ENCODE results near the gene METTL21C.

METTL21C gene

GRCh38 chr13:102680842-102681740 lies 13.8 kb downstream of the METTL21C start:
- Histone ChIP-seq H3K4me2 (ENCODE audit: insufficient read depth, low read length) (no peak overlapping the region), H2AFZ (ENCODE audit: low read depth, low read length) (no peak overlapping the region), H3K79me2 (ENCODE audit: insufficient read depth, low read length) (no peaks in the 10 kb centered on the region), H3K27me3 (ENCODE audit: insufficient read depth, low read length, poor library complexity) (no peaks in the 10 kb centered on the region), H3K36me3 (ENCODE audit: insufficient read depth, low read length) (peaks cover 37% of the 10 kb centered on the region), H3K9ac (ENCODE audit: low read depth, low read length) (no peak overlapping the region), H3K27ac (ENCODE audit: low read length) (no peak overlapping the region), H3K9me3 (ENCODE audit: insufficient read depth, low read length, severe bottlenecking) (no peaks in the 10 kb centered on the region), H4K20me1 (ENCODE audit: insufficient read depth, low read length) (no peaks in the 10 kb centered on the region), H3K4me1 (ENCODE audit: insufficient read depth, low read length) (no peaks in the 10 kb centered on the region), H3K4me3 (ENCODE audit: low read depth in 1 of 2, low read length in 2 of 2) (no peak overlapping the region)
- no peak for TF ChIP-seq EZH2 (IDR thresholded peaks at IDR 0.05; ENCODE audit: borderline replicate concordance, low read depth, low read length, severe bottlenecking)
- TF ChIP-seq CTCF (IDR thresholded peaks at IDR 0.05; ENCODE audit: borderline replicate concordance, extremely low read depth, low read length, poor library complexity, severe bottlenecking): no peak
- no peak for ATAC-seq (ENCODE audit: insufficient read depth, low read depth)
- no peak for DNase-seq

- no peak overlapping the region for H3K4me3 ChIP-seq (ENCODE audit: low read depth in 1 of 2, low read length in 2 of 2)
- no peaks in the 10 kb centered on the region for H3K9me3 ChIP-seq (ENCODE audit: insufficient read depth, low read length, severe bottlenecking)
- H2AFZ ChIP-seq (ENCODE audit: low read depth, low read length): no peak overlapping the region
- no peaks in the 10 kb centered on the region for H3K4me1 ChIP-seq (ENCODE audit: insufficient read depth, low read length)
- H3K4me2 ChIP-seq (ENCODE audit: insufficient read depth, low read length): no peak overlapping the region
- H3K9ac ChIP-seq (ENCODE audit: low read depth, low read length): no peak overlapping the region
- H4K20me1 ChIP-seq (ENCODE audit: insufficient read depth, low read length): no peaks in the 10 kb centered on the region
- H3K27ac ChIP-seq (ENCODE audit: low read length): no peak overlapping the region
- peaks cover 42% of the 10 kb centered on the region for H3K36me3 ChIP-seq (ENCODE audit: insufficient read depth, low read length)
- H3K79me2 ChIP-seq (ENCODE audit: insufficient read depth, low read length): no peaks in the 10 kb centered on the region
- ATAC-seq (ENCODE audit: insufficient read depth, low read depth) (no peak), DNase-seq (no peak)
- TF ChIP-seq CTCF (IDR thresholded peaks at IDR 0.05; ENCODE audit: borderline replicate concordance, extremely low read depth, low read length, poor library complexity, severe bottlenecking) (no peak), EZH2 (IDR thresholded peaks at IDR 0.05; ENCODE audit: borderline replicate concordance, low read depth, low read length, severe bottlenecking) (no peak)
- H3K27me3 ChIP-seq (ENCODE audit: insufficient read depth, low read length, poor library complexity): no peaks in the 10 kb centered on the region
Measured at GRCh38 chr13:102680133-102680717, 14.6 kb downstream of the METTL21C start.

- Histone ChIP-seq H3K27ac (ENCODE audit: low read length) (no peak overlapping the region), H4K20me1 (ENCODE audit: insufficient read depth, low read length) (no peaks in the 10 kb centered on the region), H3K4me2 (ENCODE audit: insufficient read depth, low read length) (no peak overlapping the region), H3K79me2 (ENCODE audit: insufficient read depth, low read length) (no peaks in the 10 kb centered on the region), H3K27me3 (ENCODE audit: insufficient read depth, low read length, poor library complexity) (no peaks in the 10 kb centered on the region), H3K9ac (ENCODE audit: low read depth, low read length) (no peak overlapping the region), H2AFZ (ENCODE audit: low read depth, low read length) (no peak overlapping the region), H3K9me3 (ENCODE audit: insufficient read depth, low read length, severe bottlenecking) (no peaks in the 10 kb centered on the region), H3K36me3 (ENCODE audit: insufficient read depth, low read length) (peaks cover 48% of the 10 kb centered on the region), H3K4me1 (ENCODE audit: insufficient read depth, low read length) (no peaks in the 10 kb centered on the region), H3K4me3 (ENCODE audit: low read depth in 1 of 2, low read length in 2 of 2) (no peak overlapping the region)
- TF ChIP-seq EZH2 (IDR thresholded peaks at IDR 0.05; ENCODE audit: borderline replicate concordance, low read depth, low read length, severe bottlenecking) (no peak), CTCF (IDR thresholded peaks at IDR 0.05; ENCODE audit: borderline replicate concordance, extremely low read depth, low read length, poor library complexity, severe bottlenecking) (no peak)
- ATAC-seq (ENCODE audit: insufficient read depth, low read depth) (no peak), DNase-seq (no peak)
Measured at GRCh38 chr13:102679449-102680132, 15.3 kb downstream of the METTL21C start.

All from DND-41 (cell line).